MCF 10A (cell line): ENCODE data around the gene BHLHA9. TPM values are rescaled to one million over a fixed set of nuclear protein-coding genes. Genes with fewer than 3 reads are reported as not detected.

ENCODE experiments used
- BruUV-seq: library from RNA; stranded (reverse); fragments of 400-500 nt; replicated peaks from 2 replicates; lab custom pipeline; 2021; lab: Mats Ljungman, UMichigan
- CTCF ChIA-PET: fragments of 300-600 bp; sonication (Branson Sonifier 250); formaldehyde crosslinking; extraction: SDS; loops from one replicate; lab custom pipeline; 2021; ENCODE audit warnings: antibody characterized with exemption, inconsistent platforms; lab: Yijun Ruan, JAX
- POLR2A ChIA-PET: fragments of 300-600, 350-650 bp; sonication (Branson Sonifier 250); formaldehyde crosslinking; extraction: SDS; loops from one replicate; lab custom pipeline; 2020; ENCODE audit warnings: antibody characterized with exemption, inconsistent platforms; lab: Yijun Ruan, JAX
- DNase-seq: peaks from one replicate; pipeline ENCODE4 v3.0.0-alpha.2; 2018; ENCODE audit not compliant: unreplicated experiment
- H3K27ac Mint-ChIP-seq: one replicate; pipeline ENCODE4 v1.8.0; 2022; ENCODE audit warnings: mild to moderate bottlenecking, low read depth, mixed read lengths; ENCODE audit not compliant: unreplicated experiment
- H3K27me3 Mint-ChIP-seq: one replicate; pipeline ENCODE4 v1.8.0; 2022; ENCODE audit warnings: mixed read lengths; ENCODE audit not compliant: insufficient read depth, unreplicated experiment
- H3K36me3 Mint-ChIP-seq: one replicate; pipeline ENCODE4 v1.8.0; 2022; ENCODE audit warnings: mild to moderate bottlenecking, moderate library complexity, mixed read lengths; ENCODE audit not compliant: insufficient read depth, unreplicated experiment
- H3K4me1 Mint-ChIP-seq: one replicate; pipeline ENCODE4 v1.8.0; 2022; ENCODE audit warnings: mixed read lengths; ENCODE audit not compliant: insufficient read depth, unreplicated experiment
- H3K4me3 Mint-ChIP-seq: one replicate; pipeline ENCODE4 v1.8.0; 2022; ENCODE audit warnings: mild to moderate bottlenecking, moderate library complexity, mixed read lengths; ENCODE audit not compliant: unreplicated experiment
- H3K9me3 Mint-ChIP-seq: one replicate; pipeline ENCODE4 v1.8.0; 2022; ENCODE audit warnings: mixed read lengths; ENCODE audit not compliant: unreplicated experiment
- CTCF ChIP-seq: fragments of 200-600 bp; IDR thresholded peaks from one replicate; pipeline ENCODE4 v1.8.0; 2022; ENCODE audit warnings: antibody characterized with exemption, mild to moderate bottlenecking; ENCODE audit not compliant: unreplicated experiment
- intact Hi-C: fragments of 100-400 bp; cut with micrococcal nuclease; formaldehyde crosslinking; loops from 2 replicates; pipeline ENCODE4 v1.14.1; 2022
- total RNA-seq: library from RNA; stranded (reverse); gene quantifications from 2 replicates; pipeline ENCODE4 v1.2.3, GENCODE V29; 2022

The BHLHA9 gene
- total RNA-seq, 1 experiment from 2014 or later, result not detected

- Mint-ChIP-seq H3K4me3 (no peak overlapping the region), H3K9me3 (no peaks in the 10 kb centered on the region), H3K27ac (no peak overlapping the region), H3K4me1 (no peaks in the 10 kb centered on the region), H3K27me3 (peaks cover 22% of the 10 kb centered on the region), H3K36me3 (no peaks in the 10 kb centered on the region)
- CTCF ChIA-PET, result interaction anchor here (0.7 to 0.9 kb wide), 2 partner anchors 71 to 147 kb away, joined by 4 to 5 read pairs; no protein-coding TSS in a partner anchor
- BruUV-seq, result no TSS peak
- intact Hi-C loops, result no loop called here
- POLR2A ChIA-PET, result no interaction called here
- no peak for TF ChIP-seq CTCF
- DNase-seq, result no peak
Measured at GRCh38 chr17:1294157-1294717, 24.0 kb downstream of the BHLHA9 start.

- DNase-seq, result no peak
Measured at GRCh38 chr17:1298606-1299005, 28.4 kb downstream of the BHLHA9 start.

DNA sequence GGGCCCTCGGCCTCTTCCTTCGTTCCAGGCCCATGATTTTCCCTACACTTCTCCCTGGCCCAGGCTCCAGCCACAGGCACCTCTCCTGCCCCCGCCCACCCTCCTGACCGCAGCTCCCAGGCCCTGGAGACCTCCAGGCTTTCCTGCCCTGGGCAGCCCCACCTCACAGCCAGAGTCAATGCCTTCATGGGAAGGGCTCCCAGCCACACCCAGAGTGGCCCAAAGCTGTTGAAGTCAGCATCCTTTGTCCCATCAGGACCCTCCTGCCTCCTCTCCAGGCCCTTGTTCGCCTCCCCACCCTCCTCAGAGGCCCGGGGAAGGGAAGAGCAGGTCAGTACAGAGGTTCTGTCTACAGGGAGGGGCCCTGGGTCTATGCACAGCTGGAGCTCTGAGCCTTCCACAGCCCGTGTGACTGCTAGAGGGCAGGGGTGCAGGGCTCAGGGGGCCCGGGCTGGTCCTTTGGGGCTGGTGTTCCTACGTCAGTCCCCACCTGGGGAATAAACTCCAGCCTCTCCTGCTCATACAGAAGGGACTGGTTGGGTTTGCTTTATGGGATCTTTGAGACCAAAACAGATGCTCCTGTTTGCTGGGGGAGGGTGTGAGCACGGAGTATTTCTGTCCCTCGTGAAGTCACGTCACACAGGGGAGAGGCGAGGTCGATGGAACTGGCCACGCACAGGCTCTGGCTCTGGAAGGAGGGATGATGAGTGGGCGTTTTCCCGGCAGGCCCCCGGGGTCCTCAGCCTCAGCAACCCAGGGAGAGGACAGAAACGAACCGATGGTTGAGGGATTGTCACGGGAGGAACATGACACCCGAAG, 29.5 kb downstream of the BHLHA9 start:
- H3K36me3 Mint-ChIP-seq, result no peaks in the 10 kb centered on the region
- CTCF ChIA-PET, result no interaction called here
- H3K4me1 Mint-ChIP-seq, result no peaks in the 10 kb centered on the region
- no TSS peak for BruUV-seq
- no peak for TF ChIP-seq CTCF
- POLR2A ChIA-PET, result no interaction called here
- H3K27me3 Mint-ChIP-seq, result peaks cover 13% of the 10 kb centered on the region
- no peaks in the 10 kb centered on the region for H3K9me3 Mint-ChIP-seq
- no peak overlapping the region for H3K4me3 Mint-ChIP-seq
- intact Hi-C loops, result no loop called here
- DNase-seq, result no peak
- no peak overlapping the region for H3K27ac Mint-ChIP-seq

More at GRCh38 chr17:1298606-1299005, 28.4 kb downstream of the BHLHA9 start:
- H3K4me1 Mint-ChIP-seq, result no peaks in the 10 kb centered on the region
- H3K36me3 Mint-ChIP-seq, result no peaks in the 10 kb centered on the region
- H3K27ac Mint-ChIP-seq, result no peak overlapping the region
- intact Hi-C loops, result no loop called here
- TF ChIP-seq CTCF, result no peak
- CTCF ChIA-PET, result interaction anchor here (0.9 kb wide), 1 partner anchor 23 kb away, joined by 3 read pairs; no protein-coding TSS in a partner anchor
- no peak overlapping the region for H3K4me3 Mint-ChIP-seq
- H3K9me3 Mint-ChIP-seq, result no peaks in the 10 kb centered on the region
- POLR2A ChIA-PET, result no interaction called here
- no TSS peak for BruUV-seq
- H3K27me3 Mint-ChIP-seq, result peaks cover 13% of the 10 kb centered on the region

GRCh38 chr17:1300371-1300905, 30.2 kb downstream of the BHLHA9 start:
- H3K4me3 Mint-ChIP-seq, result no peak overlapping the region
- H3K9me3 Mint-ChIP-seq, result no peaks in the 10 kb centered on the region
- POLR2A ChIA-PET, result no interaction called here
- H3K27me3 Mint-ChIP-seq, result peaks cover 13% of the 10 kb centered on the region
- no peaks in the 10 kb centered on the region for H3K4me1 Mint-ChIP-seq
- intact Hi-C loops, result no loop called here
- no peak for DNase-seq
- no TSS peak for BruUV-seq
- no peak for TF ChIP-seq CTCF
- H3K27ac Mint-ChIP-seq, result no peak overlapping the region
- H3K36me3 Mint-ChIP-seq, result no peaks in the 10 kb centered on the region
- CTCF ChIA-PET, result no interaction called here
